H9 (cell line): ENCODE data around the gene DEAF1. TPM values are rescaled to one million over a fixed set of nuclear protein-coding genes. Genes with fewer than 3 reads are reported as not detected.

Experiments used
- DNase-seq: peaks from one replicate; pipeline ENCODE4 v3.0.0-alpha.2; 2017
- H2AFZ ChIP-seq: one replicate; pipeline ENCODE4 v1.6.1; 2013; ENCODE audit warnings: mild to moderate bottlenecking, low read length, control low read depth, moderate library complexity
- H2AK5ac ChIP-seq: 2 replicates; pipeline ENCODE4 v1.6.1; 2013; ENCODE audit warnings: low read length, control low read depth, mixed read lengths; ENCODE audit not compliant: insufficient read length
- H2BK120ac ChIP-seq: one replicate; pipeline ENCODE4 v1.6.1; 2013; ENCODE audit warnings: low read depth, mild to moderate bottlenecking, low read length, control low read depth, inconsistent platforms; ENCODE audit not compliant: poor library complexity, severe bottlenecking
- H2BK12ac ChIP-seq: 2 replicates; pipeline ENCODE4 v1.6.1; 2013; ENCODE audit warnings: low read length, control low read depth, mixed read lengths, low read depth; ENCODE audit not compliant: insufficient read length
- H2BK15ac ChIP-seq: 2 replicates; pipeline ENCODE4 v1.6.1; 2013; ENCODE audit warnings: low read depth, low read length, control low read depth
- H2BK20ac ChIP-seq: one replicate; pipeline ENCODE4 v1.6.1; 2013; ENCODE audit warnings: low read depth, mild to moderate bottlenecking, low read length, control low read depth, inconsistent platforms; ENCODE audit not compliant: poor library complexity, severe bottlenecking
- H2BK5ac ChIP-seq: 2 replicates; pipeline ENCODE4 v1.6.1; 2013; ENCODE audit warnings: low read length, control low read depth, mixed read lengths; ENCODE audit not compliant: insufficient read length
- H3K14ac ChIP-seq: 2 replicates; pipeline ENCODE4 v1.6.1; 2013; ENCODE audit warnings: low read length, control low read depth; ENCODE audit not compliant: insufficient read depth
- H3K18ac ChIP-seq: 2 replicates; pipeline ENCODE4 v1.6.1; 2013; ENCODE audit warnings: low read depth, mild to moderate bottlenecking, mixed read lengths, low read length, control low read depth; ENCODE audit not compliant: insufficient read length
- H3K23ac ChIP-seq: 2 replicates; pipeline ENCODE4 v1.6.1; 2013; ENCODE audit warnings: low read length, control low read depth, mixed read lengths, low read depth; ENCODE audit not compliant: insufficient read length
- H3K23me2 ChIP-seq: 2 replicates; pipeline ENCODE4 v1.6.1; 2013; ENCODE audit warnings: low read depth, mild to moderate bottlenecking, mixed read lengths, low read length, control low read depth; ENCODE audit not compliant: insufficient read length, poor library complexity, severe bottlenecking
- H3K27ac ChIP-seq: 2 replicates; pipeline ENCODE4 v1.5.1; 2013; ENCODE audit warnings: low read length, control low read depth, mixed read lengths, low read depth; ENCODE audit not compliant: insufficient read length
- H3K27me3 ChIP-seq: 2 replicates; pipeline ENCODE4 v1.6.1; 2013; ENCODE audit warnings: low read length, control low read depth, inconsistent platforms; ENCODE audit not compliant: insufficient read depth
- H3K4ac ChIP-seq: 2 replicates; pipeline ENCODE4 v1.6.1; 2013; ENCODE audit warnings: low read depth, mild to moderate bottlenecking, control low read depth, inconsistent platforms, low read length, moderate library complexity
- H3K4me1 ChIP-seq: 2 replicates; pipeline ENCODE4 v1.6.1; 2013; ENCODE audit warnings: low read length, control low read depth, inconsistent platforms; ENCODE audit not compliant: insufficient read depth
- H3K4me2 ChIP-seq: 2 replicates; pipeline ENCODE4 v1.6.1; 2013; ENCODE audit warnings: low read length, control low read depth, mixed read lengths; ENCODE audit not compliant: insufficient read length, insufficient read depth
- H3K56ac ChIP-seq: 2 replicates; pipeline ENCODE4 v1.6.1; 2013; ENCODE audit warnings: low read depth, mild to moderate bottlenecking, mixed read lengths, low read length, control low read depth; ENCODE audit not compliant: insufficient read length
- H3K79me1 ChIP-seq: 2 replicates; pipeline ENCODE4 v1.6.1; 2013; ENCODE audit warnings: low read depth, mild to moderate bottlenecking, moderate library complexity, low read length, control low read depth, inconsistent platforms; ENCODE audit not compliant: insufficient read depth, poor library complexity, severe bottlenecking
- H3K79me2 ChIP-seq: 2 replicates; pipeline ENCODE4 v1.6.1; 2013; ENCODE audit warnings: low read length, control low read depth, inconsistent platforms; ENCODE audit not compliant: insufficient read depth
- H3K9ac ChIP-seq: 2 replicates; pipeline ENCODE4 v1.6.1; 2013; ENCODE audit warnings: low read length, control low read depth, mixed read lengths; ENCODE audit not compliant: insufficient read length; ENCODE audit errors: extremely low read depth
- H3K9me3 ChIP-seq: one replicate; pipeline ENCODE4 v1.6.1; 2013; ENCODE audit warnings: low read depth, low read length, inconsistent platforms; ENCODE audit not compliant: control insufficient read depth
- H3T11ph ChIP-seq: one replicate; pipeline ENCODE4 v1.6.1; 2013; ENCODE audit warnings: mild to moderate bottlenecking, low read length, control low read depth, inconsistent platforms
- H4K20me1 ChIP-seq: one replicate; pipeline ENCODE4 v1.6.1; 2013; ENCODE audit not compliant: control insufficient read depth, insufficient read length, insufficient read depth
- H4K5ac ChIP-seq: 2 replicates; pipeline ENCODE4 v1.6.1; 2013; ENCODE audit warnings: low read depth, mild to moderate bottlenecking, mixed read lengths, low read length, control low read depth; ENCODE audit not compliant: insufficient read length
- H4K8ac ChIP-seq: replicated peaks from 2 replicates; pipeline ENCODE4 v1.6.1; 2013; ENCODE audit warnings: low read length, control low read depth, mixed read lengths, low read depth; ENCODE audit not compliant: insufficient read length
- H4K91ac ChIP-seq: 2 replicates; pipeline ENCODE4 v1.6.1; 2013; ENCODE audit warnings: low read depth, mild to moderate bottlenecking, moderate library complexity, mixed read lengths, low read length, control low read depth; ENCODE audit not compliant: insufficient read length
- H3K27ac Mint-ChIP-seq, 3 experiments: 2 replicates in 2 of 3; 3 replicates in 1 of 3; pipeline ENCODE4 v1.8.0; 2020 to 2021; ENCODE audit warnings: mixed read lengths in 3 of 3, mild to moderate bottlenecking in 1 of 3, moderate library complexity in 1 of 3
- H3K27me3 Mint-ChIP-seq: 2 replicates; pipeline ENCODE4 v1.8.0; 2021; ENCODE audit warnings: low read depth, mild to moderate bottlenecking, moderate library complexity, mixed read lengths
- H3K36me3 Mint-ChIP-seq, 3 experiments: 2 replicates in 2 of 3; 3 replicates in 1 of 3; pipeline ENCODE4 v1.8.0; 2020 to 2021; ENCODE audit warnings: low read depth in 3 of 3, mixed read lengths in 3 of 3; ENCODE audit not compliant: insufficient read depth in 1 of 3
- H3K4me1 Mint-ChIP-seq, 2 experiments: 2 replicates each; pipeline ENCODE4 v1.8.0; 2020; ENCODE audit warnings: mixed read lengths in 2 of 2
- H3K4me3 Mint-ChIP-seq, 2 experiments: 2 replicates in 1 of 2; 3 replicates in 1 of 2; pipeline ENCODE4 v1.8.0; 2020 to 2021; ENCODE audit warnings: mild to moderate bottlenecking in 2 of 2, mixed read lengths in 2 of 2, moderate library complexity in 1 of 2
- H3K9me3 Mint-ChIP-seq, 2 experiments: 2 replicates in 1 of 2; 3 replicates in 1 of 2; pipeline ENCODE4 v1.8.0; 2020; ENCODE audit warnings: mild to moderate bottlenecking in 2 of 2, mixed read lengths in 2 of 2, moderate library complexity in 1 of 2
- WGBS: extraction: QIAGEN DNeasy Blood & Tissue Kit; methylation state at CpG from one replicate; pipeline ENCODE4 v1.1.7; 2013; ENCODE audit warnings: missing lambda C conversion rate, low lambda C conversion rate, mixed read lengths; ENCODE audit not compliant: insufficient read length; ENCODE audit errors: extremely low coverage; 5-methylcytosine and 5-hydroxymethylcytosine counted together
- total RNA-seq: library from RNA; stranded (reverse); gene quantifications from 2 replicates; pipeline ENCODE4 v1.2.1, GENCODE V29; 2021
- TF ChIP-seq, protein P1 (sequence below): fragments of 200-600 bp; sonication (generic); conservative IDR thresholded peaks from 3 replicates; pipeline ENCODE4 v1.8.0; 2021; ENCODE audit warnings: antibody characterized with exemption, mild to moderate bottlenecking

Gene DEAF1
- total RNA-seq, 1 experiment from 2014 or later, result 67.3 TPM

DNA sequence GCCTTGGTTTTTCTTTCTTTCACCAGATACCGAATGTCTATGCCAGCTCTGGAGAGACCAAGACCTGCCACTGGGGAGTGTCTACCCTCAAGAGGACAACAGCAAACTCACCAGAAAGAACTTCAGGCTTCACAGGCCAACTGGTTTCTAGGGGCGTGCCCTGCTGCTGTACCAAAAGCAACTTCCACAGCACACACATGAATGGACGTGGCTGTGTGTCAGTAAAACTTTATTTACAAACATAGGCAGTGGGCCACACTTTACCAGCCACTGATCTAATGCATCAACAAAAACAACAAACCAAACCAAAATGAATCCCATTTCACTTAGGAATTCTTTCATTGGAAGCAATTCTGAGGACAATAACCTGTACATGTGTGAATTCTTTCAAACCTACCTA lies 16.7 kb downstream of the DEAF1 start:
- H3K4me1 Mint-ChIP-seq, result peaks cover 7 to 10% of the 10 kb centered on the region in 2 experiments
- Histone ChIP-seq H4K8ac (no peak overlapping the region), H2AFZ (no peak overlapping the region), H2AK5ac (no peak overlapping the region), H3K4me1 (no peaks in the 10 kb centered on the region), H3K4ac (no peak overlapping the region), H3K9ac (no peak overlapping the region), H3K23ac (no peak overlapping the region), H2BK12ac (no peak overlapping the region), H3K14ac (no peak overlapping the region), H2BK120ac (no peak overlapping the region), H3K9me3 (no peaks in the 10 kb centered on the region), H3K56ac (no peak overlapping the region), H2BK15ac (no peak overlapping the region), H4K5ac (no peak overlapping the region), H3K18ac (no peak overlapping the region), H3K27ac (no peak overlapping the region), H2BK5ac (no peak overlapping the region), H3K79me1 (peaks cover 3% of the 10 kb centered on the region), H3T11ph (no peak overlapping the region), H3K4me2 (no peak overlapping the region), H3K79me2 (no peaks in the 10 kb centered on the region), H4K91ac (no peak overlapping the region), H3K27me3 (no peaks in the 10 kb centered on the region), H2BK20ac (no peak overlapping the region), H3K23me2 (no peaks in the 10 kb centered on the region), H4K20me1 (no peaks in the 10 kb centered on the region)
- WGBS, result no CpG with 5 or more reads among the region's 3 CpGs
- H3K4me3 Mint-ChIP-seq, result no peak overlapping the region
- no peaks in the 10 kb centered on the region for H3K27me3 Mint-ChIP-seq
- TF ChIP-seq, protein P1, sequence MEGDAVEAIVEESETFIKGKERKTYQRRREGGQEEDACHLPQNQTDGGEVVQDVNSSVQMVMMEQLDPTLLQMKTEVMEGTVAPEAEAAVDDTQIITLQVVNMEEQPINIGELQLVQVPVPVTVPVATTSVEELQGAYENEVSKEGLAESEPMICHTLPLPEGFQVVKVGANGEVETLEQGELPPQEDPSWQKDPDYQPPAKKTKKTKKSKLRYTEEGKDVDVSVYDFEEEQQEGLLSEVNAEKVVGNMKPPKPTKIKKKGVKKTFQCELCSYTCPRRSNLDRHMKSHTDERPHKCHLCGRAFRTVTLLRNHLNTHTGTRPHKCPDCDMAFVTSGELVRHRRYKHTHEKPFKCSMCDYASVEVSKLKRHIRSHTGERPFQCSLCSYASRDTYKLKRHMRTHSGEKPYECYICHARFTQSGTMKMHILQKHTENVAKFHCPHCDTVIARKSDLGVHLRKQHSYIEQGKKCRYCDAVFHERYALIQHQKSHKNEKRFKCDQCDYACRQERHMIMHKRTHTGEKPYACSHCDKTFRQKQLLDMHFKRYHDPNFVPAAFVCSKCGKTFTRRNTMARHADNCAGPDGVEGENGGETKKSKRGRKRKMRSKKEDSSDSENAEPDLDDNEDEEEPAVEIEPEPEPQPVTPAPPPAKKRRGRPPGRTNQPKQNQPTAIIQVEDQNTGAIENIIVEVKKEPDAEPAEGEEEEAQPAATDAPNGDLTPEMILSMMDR, result no peak
- no peak for DNase-seq
- H3K9me3 Mint-ChIP-seq, result no peaks in the 10 kb centered on the region
- peaks cover 55 to 82% (median 75%) of the 10 kb centered on the region in 3 experiments for H3K36me3 Mint-ChIP-seq
- H3K27ac Mint-ChIP-seq, result peak overlapping the region in 1 of 3 experiments; percentile 9; a peak in 2 of 7 replicates
